LNCaP clone FGC (cell line): Measurements from ENCODE around the gene DVL1.

Experiments
- DNase-seq: peaks from one replicate; pipeline ENCODE4 v3.0.0-alpha.2; 2011; ENCODE audit warnings: low read depth
- H3K4me3 ChIP-seq: 2 replicates; pipeline ENCODE4 v1.5.1; 2011; ENCODE audit warnings: mild to moderate bottlenecking, low read depth, low read length, control low read depth
- CTCF ChIP-seq: IDR thresholded peaks from 2 replicates; pipeline ENCODE4 v1.5.1; 2012; ENCODE audit warnings: mild to moderate bottlenecking; ENCODE audit not compliant: control insufficient read depth, insufficient read depth; ENCODE audit errors: extremely low read depth

DVL1 gene

GRCh38 chr1:1345384-1345783 is 3.8 kb downstream of the DVL1 start:
- DNase-seq: no peak
- H3K4me3 ChIP-seq: peak overlapping the region; percentile 45

GRCh38 chr1:1344655-1345361 is 4.4 kb downstream of the DVL1 start:
- peak; percentile 72 for TF ChIP-seq CTCF
- H3K4me3 ChIP-seq: peak overlapping the region; percentile 45
- DNase-seq: no peak

More at GRCh38 chr1:1345384-1345783, 3.8 kb downstream of the DVL1 start:
- no peak for TF ChIP-seq CTCF

GRCh38 chr1:1343811-1344421 is 5.3 kb downstream of the DVL1 start:
- peak; percentile 53 for DNase-seq
- no peak; the same call in 1 of the 2 replicates for TF ChIP-seq CTCF

GRCh38 chr1:1342584-1343115 is 6.6 kb downstream of the DVL1 start:
- TF ChIP-seq CTCF: no peak
- H3K4me3 ChIP-seq: no peak overlapping the region
- no peak for DNase-seq

More at GRCh38 chr1:1343811-1344421, 5.3 kb downstream of the DVL1 start:
- H3K4me3 ChIP-seq: peak overlapping the region; percentile 45

GRCh38 chr1:1342061-1342562 is 7.1 kb downstream of the DVL1 start:
- DNase-seq: no peak
- no peak overlapping the region for H3K4me3 ChIP-seq
- TF ChIP-seq CTCF: no peak

- TF ChIP-seq CTCF: no peak
- DNase-seq: no peak
- no peak overlapping the region for H3K4me3 ChIP-seq
Observed at GRCh38 chr1:1341549-1342021, 7.6 kb downstream of the DVL1 start.
